Measurements from ENCODE around the gene DGLUCY.

GRCh38 chr14:91263329-91263728, 149.5 kb downstream of the DGLUCY start:
- no peak for TF ChIP-seq EZH2 (IDR thresholded peaks at IDR 0.05; ENCODE audit: insufficient read depth, low read length)
- TF ChIP-seq CTCF (IDR thresholded peaks at IDR 0.05; ENCODE audit: insufficient read depth, low read depth, low read length) = no peak
